NT2/D1 (cell line): ENCODE data around the gene RNASET2.

Experiments used
- YY1 ChIP-seq: IDR thresholded peaks from 2 replicates; pipeline ENCODE4 v1.6.1; 2011; ENCODE audit not compliant: insufficient read length, insufficient read depth
- ZNF274 ChIP-seq: IDR thresholded peaks from 2 replicates; pipeline ENCODE4 v1.6.1; 2011; ENCODE audit warnings: mild to moderate bottlenecking, low read depth, low read length

- TF ChIP-seq YY1, result no peak
- TF ChIP-seq ZNF274, result no peak
These were observed 25.9 kb downstream of the RNASET2 start for GRCh38 chr6:166930354-166930891.
